AG09309 (cell line): ENCODE data around the gene RPAP3.

Source experiments
- DNase-seq: peaks from one replicate; pipeline ENCODE4 v3.0.0-alpha.2; 2010; ENCODE audit warnings: low read depth
- H3K4me3 ChIP-seq: 2 replicates; pipeline ENCODE4 v1.5.1; 2011; ENCODE audit warnings: mild to moderate bottlenecking, low read depth, low read length, moderate library complexity; ENCODE audit not compliant: control insufficient read depth
- CTCF ChIP-seq: IDR thresholded peaks from 2 replicates; pipeline ENCODE4 v1.5.1; 2011; ENCODE audit warnings: mild to moderate bottlenecking, low read depth, low read length, inconsistent platforms; ENCODE audit not compliant: insufficient read depth, control insufficient read depth; ENCODE audit errors: missing control alignments

RPAP3 gene

DNA sequence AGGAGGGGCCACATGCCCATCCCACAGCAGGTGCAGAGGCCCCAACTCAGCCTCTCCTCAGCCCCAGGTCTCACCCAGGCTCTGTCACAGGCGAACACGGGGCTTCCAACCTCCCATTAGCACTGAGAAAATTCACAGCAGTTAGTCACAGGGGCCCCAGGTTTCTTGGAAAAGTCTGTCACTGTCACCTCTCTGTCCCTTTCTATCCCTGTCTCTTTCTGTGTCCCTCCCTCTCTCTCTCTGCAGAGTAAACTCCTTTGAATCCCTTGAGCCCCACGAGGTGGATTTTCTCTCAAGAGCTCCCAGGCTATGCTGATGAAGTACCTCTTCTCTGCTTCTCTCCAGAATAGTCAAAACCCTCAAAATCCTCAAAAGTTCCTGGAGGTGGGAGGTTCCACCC, 33.5 kb upstream of the RPAP3 start:
- no peak for TF ChIP-seq CTCF
- DNase-seq, result no peak
- no peak overlapping the region for H3K4me3 ChIP-seq

DNA sequence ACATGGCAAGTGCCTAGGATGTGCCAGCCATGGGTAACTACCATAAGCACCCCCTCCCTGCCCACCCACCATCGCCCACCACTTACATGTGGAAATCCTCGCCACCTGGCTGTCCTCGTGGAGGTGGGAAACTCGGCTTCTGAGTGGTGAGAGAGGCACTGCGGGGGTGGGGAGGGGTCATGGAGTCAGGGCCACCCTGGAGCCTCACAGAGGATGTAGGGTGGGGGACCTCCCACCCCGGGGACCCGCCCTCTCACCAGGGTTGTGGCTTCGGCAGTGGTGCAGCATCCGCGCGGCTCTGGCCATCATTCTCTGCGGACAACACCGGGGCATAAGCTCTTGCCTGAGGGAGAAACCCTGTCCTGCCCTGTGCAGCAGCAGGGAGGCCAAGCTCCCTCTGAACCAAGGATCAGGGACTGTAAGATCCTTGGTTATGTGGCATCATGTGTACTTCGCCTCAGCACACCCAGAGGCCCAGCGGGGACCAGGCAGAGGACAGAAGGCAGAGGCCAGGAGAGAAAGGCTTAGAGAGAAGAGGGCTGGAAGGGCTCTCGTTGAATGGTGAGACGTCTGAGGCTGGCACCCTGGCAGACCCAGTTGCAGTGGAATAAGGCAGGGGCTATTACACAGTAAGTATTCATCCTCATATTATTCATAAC, 32.2 kb upstream of the RPAP3 start:
- DNase-seq, result no peak
- TF ChIP-seq CTCF, result no peak
- H3K4me3 ChIP-seq, result no peak overlapping the region

DNA sequence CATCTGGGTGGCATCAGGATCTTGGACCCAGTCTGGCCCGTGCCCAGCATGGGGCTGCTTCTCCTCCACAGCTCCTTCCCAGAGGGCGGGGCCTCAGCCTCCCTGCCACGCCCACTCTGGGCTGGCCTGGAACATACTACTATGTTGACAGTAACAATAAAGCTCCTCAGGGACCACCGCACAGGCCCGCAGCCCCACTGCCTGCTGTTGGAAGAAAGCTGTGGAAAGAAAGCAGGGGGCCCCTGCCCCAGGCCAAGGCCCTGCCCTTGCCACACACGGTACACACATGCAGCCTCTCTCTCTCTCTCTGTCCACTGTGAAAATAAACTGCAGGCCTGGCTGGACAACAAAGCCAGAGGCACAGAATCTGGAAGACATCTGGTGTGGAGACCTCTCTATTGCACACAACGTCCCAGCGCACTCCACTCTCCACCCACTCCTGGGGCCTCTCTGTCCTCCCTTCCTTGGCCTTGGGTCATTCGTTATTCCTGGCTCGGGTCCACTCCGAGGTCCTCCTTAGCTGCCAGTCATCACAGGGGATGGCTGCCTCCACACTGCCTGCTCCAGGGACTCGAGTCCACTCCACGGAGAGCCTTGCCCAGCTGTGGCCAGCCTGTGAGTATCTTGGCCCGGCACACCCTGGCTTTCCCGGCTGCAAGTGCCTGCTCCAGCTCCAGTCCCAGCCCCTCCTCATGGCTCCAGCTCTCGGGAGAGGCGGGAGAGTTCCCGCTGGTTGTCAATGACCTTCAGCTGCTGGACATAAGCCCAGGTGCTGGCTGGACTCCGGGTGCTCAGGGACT, 31.2 kb upstream of the RPAP3 start:
- TF ChIP-seq CTCF, result no peak
- no peak overlapping the region for H3K4me3 ChIP-seq
- DNase-seq, result no peak

GRCh38 chr12:47736216-47736615, 30.4 kb upstream of the RPAP3 start:
- no peak for DNase-seq
- no peak overlapping the region for H3K4me3 ChIP-seq
- no peak for TF ChIP-seq CTCF

GRCh38 chr12:47735649-47736048, 29.8 kb upstream of the RPAP3 start:
- no peak for DNase-seq
- no peak overlapping the region for H3K4me3 ChIP-seq
- TF ChIP-seq CTCF, result no peak

DNA sequence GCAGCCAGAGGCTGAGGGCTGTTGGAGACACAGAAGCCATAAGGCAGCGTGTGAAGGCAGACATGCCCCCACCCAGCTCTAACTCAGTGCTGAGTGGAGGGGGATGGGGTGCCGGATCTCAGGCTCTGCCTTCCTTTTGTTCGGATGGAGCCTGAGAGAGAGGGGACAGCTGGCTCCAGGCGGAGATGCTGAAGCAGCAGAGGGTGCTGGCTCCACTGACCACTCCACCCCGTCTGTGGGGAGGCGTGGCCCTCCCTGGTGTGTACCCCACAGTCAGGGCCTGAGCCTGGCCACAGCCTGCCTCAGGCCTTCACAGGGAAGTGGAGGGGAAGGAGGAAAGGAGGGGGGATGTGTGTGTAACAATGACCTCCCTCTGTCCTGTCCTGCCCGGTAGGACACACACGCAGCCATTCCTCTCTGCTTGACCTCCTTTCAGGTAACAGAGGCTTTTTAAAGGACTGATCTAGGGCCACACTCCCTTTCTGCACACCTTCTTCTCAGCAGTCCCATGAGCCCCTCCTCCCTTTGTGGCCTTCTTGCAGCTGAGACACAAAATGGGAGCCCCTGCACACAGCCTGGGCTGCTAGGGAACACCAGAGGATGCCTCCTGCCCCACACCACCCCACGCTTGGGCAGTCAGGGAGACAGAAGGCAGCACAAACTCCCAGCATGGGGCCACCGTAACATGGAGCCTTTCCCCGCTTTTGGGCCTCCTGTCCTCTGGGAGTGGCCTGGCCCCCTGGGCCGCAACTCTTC, 29.1 kb upstream of the RPAP3 start:
- no peak for TF ChIP-seq CTCF

More for the DNA sequence above, 29.1 kb upstream of the RPAP3 start:
- H3K4me3 ChIP-seq, result no peak overlapping the region
- no peak for DNase-seq
